Activated CD4-positive, alpha-beta T cell treated with anti-CD3 and anti-CD28 coated beads, Interleukin-10, Interleukin-2, amounts not matched to agents 100 ng/mL and 50 ng/mL, durations not matched to agents 16 hours and 8 hours (primary cell): ENCODE results near the gene UTP14C.
"Not testable (repeated sequence)": the region's sequence is repeated elsewhere in the genome, so short reads cannot be mapped to it uniquely, and the experiment has no call there.

Source experiments
- DNase-seq: peaks from one replicate; pipeline ENCODE4 v3.0.0-alpha.2; 2020

UTP14C gene

GRCh38 chr13:52004511-52005170 is 19.9 kb upstream of the UTP14C start:
- DNase-seq, result no peak

DNA sequence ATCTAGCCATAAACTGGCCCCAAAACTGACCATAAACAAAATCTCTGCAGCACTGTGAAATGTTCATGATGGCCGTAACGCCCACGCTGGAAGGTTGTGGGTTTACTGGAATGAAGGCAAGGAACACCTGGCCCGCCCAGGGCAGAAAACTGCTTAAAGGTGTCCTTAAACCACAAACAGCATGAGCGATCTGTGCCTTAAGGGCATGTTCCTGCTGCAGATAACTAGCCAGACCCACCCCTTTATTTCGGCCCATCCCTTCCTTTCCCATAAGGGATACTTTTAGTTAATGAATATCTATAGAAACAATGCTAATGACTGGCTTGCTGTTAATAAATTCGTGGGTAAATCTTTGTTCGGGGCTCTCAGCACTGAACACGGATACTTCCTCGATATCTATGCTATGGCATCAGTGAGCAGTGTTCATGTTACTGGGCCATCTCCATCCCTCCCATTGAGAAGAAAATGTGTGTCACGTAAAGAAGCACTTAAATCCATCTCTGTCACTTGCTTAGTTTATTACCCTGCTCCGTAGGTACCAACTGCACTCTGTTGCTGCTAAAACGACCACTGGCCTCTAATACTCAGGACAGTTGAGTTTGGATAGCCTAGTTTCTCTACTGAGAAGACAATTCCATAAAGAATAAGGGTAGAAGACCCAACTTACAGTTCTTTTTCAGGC is 18.5 kb upstream of the UTP14C start:
- no peak for DNase-seq

GRCh38 chr13:52006523-52007245 is 17.8 kb upstream of the UTP14C start:
- no peak for DNase-seq

- no peak for DNase-seq
Observed at GRCh38 chr13:52009946-52010345, 14.5 kb upstream of the UTP14C start.

- no peak for DNase-seq
Observed at GRCh38 chr13:52010890-52011631, 13.4 kb upstream of the UTP14C start, which contains the start of gene ATP7B. Gene ATP7B (minus strand): TSS chr13:52011450. CDS start chr13:52011337, 113 bp downstream.

- DNase-seq, result peak; percentile 99
Observed at GRCh38 chr13:52011632-52012511, 12.6 kb upstream of the UTP14C start, which contains the start of gene ALG11. Gene ALG11 (plus strand): TSS chr13:52012398. CDS start chr13:52012419, 21 bp downstream.

DNA sequence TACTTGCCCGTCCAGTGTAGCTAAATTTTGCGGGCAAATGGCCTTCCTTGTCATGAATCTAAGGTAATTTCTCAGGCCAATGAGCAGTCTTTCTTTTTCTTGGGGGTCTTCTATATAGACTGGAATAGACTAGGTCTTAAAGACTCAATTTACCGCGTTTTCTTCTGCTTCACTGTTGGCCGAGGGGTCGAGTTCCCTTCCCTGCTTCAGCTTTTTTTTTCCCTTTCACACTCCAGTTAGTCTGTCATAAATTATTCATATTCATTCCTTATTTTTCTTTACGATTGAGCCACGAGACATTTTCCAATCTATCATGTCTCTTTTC is 12.0 kb upstream of the UTP14C start:
- no peak for DNase-seq

DNA sequence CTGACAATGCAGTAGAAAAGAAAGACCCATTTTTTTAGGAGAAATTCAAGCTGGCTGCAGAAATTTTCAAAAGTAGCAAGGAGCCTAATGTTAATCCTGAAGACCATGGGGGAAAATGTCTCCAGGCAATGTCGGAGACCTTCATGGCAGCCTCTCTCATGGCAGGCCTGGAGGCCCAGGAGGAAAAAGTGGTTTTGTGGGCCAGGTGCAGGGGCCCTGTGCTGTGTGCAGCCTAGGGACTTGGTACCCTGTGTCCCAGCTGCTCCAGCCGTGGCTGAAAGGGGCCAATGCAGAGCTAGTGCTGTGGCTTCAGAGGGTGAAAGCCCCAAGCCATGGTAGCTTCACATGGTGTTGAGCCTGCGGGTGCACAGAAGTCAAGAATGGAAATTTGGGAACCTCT is 8.2 kb upstream of the UTP14C start:
- DNase-seq, result no peak

- DNase-seq, result no peak
Observed at GRCh38 chr13:52020191-52020590, 4.3 kb upstream of the UTP14C start.

GRCh38 chr13:52022356-52022755 is 2.1 kb upstream of the UTP14C start:
- DNase-seq, result no peak

DNA sequence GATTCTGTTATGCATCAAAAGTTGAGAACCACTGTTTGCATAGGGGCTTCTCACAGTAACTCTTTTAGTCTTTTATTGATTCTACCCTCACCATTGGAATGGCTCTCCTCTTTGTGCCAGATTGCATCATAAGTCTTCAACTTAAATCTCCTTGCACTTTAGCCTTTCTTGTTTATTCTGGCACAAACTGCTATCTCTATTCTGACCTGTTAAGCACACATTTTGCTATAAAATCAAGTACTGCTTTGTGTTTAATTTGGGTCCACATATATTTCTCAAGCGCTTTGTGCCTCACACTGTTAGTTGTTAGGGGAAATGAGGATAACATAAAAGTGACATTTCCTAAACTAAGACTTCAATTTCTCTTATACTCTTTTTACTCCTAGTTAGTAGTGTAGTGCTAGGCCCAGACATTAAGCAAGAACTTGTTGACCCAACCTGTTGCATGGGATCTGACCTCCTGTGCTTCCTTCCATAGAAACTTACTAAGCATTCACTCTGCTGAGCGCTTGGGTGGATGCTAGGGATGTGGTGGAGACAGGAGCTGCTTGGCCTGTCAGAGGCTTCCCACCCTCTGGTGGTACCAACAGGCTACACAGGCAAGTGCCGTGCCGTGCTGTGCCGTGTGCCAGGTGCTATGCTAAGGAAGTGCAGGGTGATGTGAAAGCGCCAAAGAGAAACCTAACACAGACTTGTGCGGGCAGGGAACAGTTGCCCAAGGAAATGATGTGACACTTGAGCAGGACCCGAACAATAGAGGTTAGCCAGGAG is 1.2 kb downstream of the UTP14C start:
- no peak for DNase-seq

- no peak for DNase-seq
Observed at GRCh38 chr13:52026246-52026626, 1.7 kb downstream of the UTP14C start.

DNA sequence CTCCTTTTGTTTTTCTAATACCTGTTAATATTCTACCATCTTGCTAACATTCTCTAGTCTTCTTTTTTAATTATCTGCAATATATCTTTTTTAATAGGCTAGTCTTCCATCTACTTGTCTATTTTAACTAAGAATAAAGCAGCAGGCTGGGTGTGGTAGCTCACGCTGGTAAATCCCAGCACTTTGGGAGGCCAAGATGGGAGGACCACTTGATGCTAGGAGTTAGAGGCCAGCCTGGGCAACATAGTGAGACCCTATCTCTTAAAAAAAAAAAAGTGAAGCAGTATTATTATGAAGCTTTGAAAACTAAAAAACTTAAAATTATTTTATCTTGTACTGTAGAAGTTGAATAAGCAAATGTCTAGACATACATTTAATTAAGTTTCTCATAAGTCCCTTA is 3.3 kb downstream of the UTP14C start:
- no peak for DNase-seq

DNA sequence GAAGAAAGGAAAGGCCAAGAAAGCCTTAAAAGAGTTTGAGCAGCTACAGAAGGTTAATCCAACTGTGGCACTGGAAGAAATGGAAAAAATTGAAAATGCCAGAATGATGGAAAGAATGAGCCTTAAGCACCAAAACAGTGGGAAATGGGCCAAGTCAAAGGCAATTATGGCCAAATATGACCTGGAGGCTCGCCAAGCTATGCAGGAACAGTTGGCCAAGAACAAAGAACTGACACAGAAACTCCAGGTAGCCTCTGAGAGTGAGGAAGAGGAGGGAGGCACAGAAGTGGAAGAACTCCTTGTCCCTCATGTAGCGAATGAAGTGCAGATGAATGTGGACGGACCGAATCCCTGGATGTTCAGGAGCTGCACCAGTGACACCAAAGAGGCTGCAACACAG is 5.1 kb downstream of the UTP14C start:
- no peak for DNase-seq

DNA sequence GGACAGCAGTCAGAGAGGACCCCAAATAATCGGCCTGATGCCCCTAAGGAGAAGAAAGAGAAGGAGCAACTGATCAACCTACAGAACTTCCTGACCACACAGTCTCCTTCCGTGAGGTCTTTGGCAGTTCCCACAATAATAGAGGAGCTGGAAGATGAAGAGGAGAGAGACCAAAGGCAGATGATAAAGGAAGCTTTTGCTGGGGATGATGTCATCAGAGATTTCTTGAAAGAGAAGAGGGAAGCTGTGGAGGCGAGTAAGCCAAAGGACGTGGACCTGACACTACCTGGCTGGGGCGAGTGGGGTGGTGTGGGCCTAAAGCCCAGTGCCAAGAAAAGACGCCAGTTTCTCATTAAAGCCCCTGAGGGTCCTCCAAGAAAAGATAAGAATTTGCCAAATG is 5.9 kb downstream of the UTP14C start:
- DNase-seq, result not testable (repeated sequence)

- DNase-seq, result no peak
Observed at GRCh38 chr13:52033039-52033438, 8.5 kb downstream of the UTP14C start.

- DNase-seq, result no peak
Observed at GRCh38 chr13:52034616-52035226, 10.2 kb downstream of the UTP14C start.

DNA sequence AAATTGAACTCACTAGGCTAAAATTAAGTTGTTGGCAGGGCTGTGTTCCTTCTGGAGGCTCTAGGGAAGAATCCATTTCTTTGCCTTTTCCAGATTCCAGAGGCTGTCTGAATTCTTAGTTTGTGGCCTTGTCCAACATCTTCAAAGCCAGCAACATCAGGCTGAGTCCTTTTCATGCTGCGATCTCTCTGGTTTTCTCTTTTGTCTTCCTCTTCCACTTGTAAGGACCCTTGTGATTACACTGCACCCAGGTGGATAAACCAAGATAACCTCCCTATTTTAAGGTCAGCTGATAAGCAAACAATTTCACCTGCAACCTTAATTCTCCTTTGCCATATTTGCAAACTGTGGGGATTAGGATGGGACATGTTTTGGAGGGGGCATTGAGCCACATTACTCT is 11.5 kb downstream of the UTP14C start:
- DNase-seq, result no peak

GRCh38 chr13:52043675-52044074 is 19.2 kb downstream of the UTP14C start:
- no peak for DNase-seq

- no peak for DNase-seq
Observed at GRCh38 chr13:52047463-52047862, 23.0 kb downstream of the UTP14C start.

DNA sequence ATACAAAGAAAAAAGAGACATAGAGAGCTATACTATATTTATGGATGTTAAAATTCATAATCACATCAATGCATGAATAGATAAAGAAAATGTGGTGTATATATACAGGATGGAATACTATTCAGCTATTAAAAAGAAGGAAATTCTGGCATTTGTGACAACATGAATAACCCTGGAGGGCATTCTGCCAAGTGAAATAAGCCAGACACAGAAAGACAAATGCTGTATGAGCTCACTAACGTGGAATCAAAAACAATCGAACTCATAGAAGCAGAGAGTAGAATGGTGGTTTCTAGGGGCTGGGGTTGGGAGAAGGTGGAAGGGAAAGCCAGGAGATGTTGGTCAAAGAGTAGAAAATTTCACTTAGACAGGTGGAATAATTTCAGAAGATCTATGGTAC is 24.0 kb downstream of the UTP14C start:
- no peak for DNase-seq
